PC-3 (cell line): ENCODE results near the gene ACP2.

Source experiments
- CTCF ChIP-seq: fragments of 300-600 bp; sonication (generic); conservative IDR thresholded peaks from 2 replicates; pipeline ENCODE4 v1.5.1; 2017; ENCODE audit warnings: antibody characterized with exemption, low read depth, mild to moderate bottlenecking, low read length
- EZH2 ChIP-seq: fragments of 300-600 bp; sonication (generic); IDR thresholded peaks from one replicate; pipeline ENCODE4 v1.6.1; 2017; ENCODE audit warnings: antibody characterized with exemption, mild to moderate bottlenecking, low read length; ENCODE audit not compliant: unreplicated experiment

- TF ChIP-seq CTCF (no peak), EZH2 (no peak)
Measured at GRCh38 chr11:47276923-47277322, 28.3 kb upstream of the ACP2 start.
